GM12801 (cell line): ENCODE results near the gene SCAI.

Source experiments
- CTCF ChIP-seq: IDR thresholded peaks from one replicate; pipeline ENCODE4 v1.5.1; 2011; ENCODE audit warnings: control low read depth; ENCODE audit not compliant: insufficient read length; ENCODE audit errors: extremely low read depth

The SCAI gene

GRCh38 chr9:124947727-124948391, 195.5 kb downstream of the SCAI start:
- no peak for TF ChIP-seq CTCF

GRCh38 chr9:124946167-124946566, 197.2 kb downstream of the SCAI start:
- no peak for TF ChIP-seq CTCF

- no peak for TF ChIP-seq CTCF
Observed at GRCh38 chr9:124941679-124942561, 201.4 kb downstream of the SCAI start.

GRCh38 chr9:124940894-124941678, 202.2 kb downstream of the SCAI start, which contains the start of gene GOLGA1:
GOLGA1 (minus strand) TSS chr9:124941083; CDS start chr9:124938711, 2,372 bp downstream.
- TF ChIP-seq CTCF = no peak

- TF ChIP-seq CTCF = no peak
Observed at GRCh38 chr9:124940521-124940893, 202.8 kb downstream of the SCAI start.

GRCh38 chr9:124939944-124940343, 203.4 kb downstream of the SCAI start:
- TF ChIP-seq CTCF = no peak

DNA sequence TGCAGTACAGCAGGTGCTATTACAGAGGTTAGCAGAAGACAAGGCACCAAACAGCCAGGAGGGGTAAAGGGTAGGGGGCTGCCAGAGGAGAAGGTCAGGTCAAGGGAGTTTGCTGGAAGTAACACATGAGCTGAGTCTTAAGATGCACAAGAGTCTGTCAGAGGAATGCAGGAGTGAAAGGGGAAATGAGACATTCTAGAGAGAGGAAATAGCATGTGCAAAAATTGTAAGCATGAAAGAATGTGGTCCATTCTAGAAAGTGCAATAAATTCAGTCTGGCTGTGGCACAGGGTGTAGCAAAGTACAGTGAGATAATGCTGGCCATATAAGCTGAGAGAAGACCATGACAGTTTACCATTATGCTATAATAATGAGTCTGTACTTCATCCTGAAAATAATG, 209.0 kb downstream of the SCAI start:
- no peak for TF ChIP-seq CTCF
